ENCODE measurements around the gene NR2F6. TPM values are rescaled to one million over a fixed set of nuclear protein-coding genes. Genes with fewer than 3 reads are reported as not detected.

The NR2F6 gene
- total and polyA plus RNA-seq, 4 donors: 10.4 to 27.7 (median 21.5) TPM

GRCh38 chr19:17266975-17267788, 21.5 kb upstream of the NR2F6 start, which contains the start of gene BABAM1:
Gene BABAM1, plus strand, starts transcription at chr19:17267443. Its CDS starts 1,364 bp downstream, at chr19:17268807.
- DNase-seq (peak; percentile 96 to 97), ATAC-seq (ENCODE audit: low FRiP score) (peak; percentile 98)
- 0% methylated on average over 27 of the region's 27 CpGs for WGBS, 2 donors
- Histone ChIP-seq H3K36me3 (ENCODE audit: control insufficient read depth in 1 of 2, insufficient read depth in 2 of 2, low read length in 1 of 2) (peaks cover 0 to 2% of the 10 kb centered on the region in 2 donors), H3K27me3 (ENCODE audit: control insufficient read depth in 1 of 2, insufficient read depth in 2 of 2, low read length in 1 of 2) (no peaks in the 10 kb centered on the region), H3K27ac (ENCODE audit: low read depth in 1 of 2, low read length in 2 of 2) (peak within 1 kb of the TSS in 1 of 2 donors; percentile 16), H3K4me1 (ENCODE audit: control insufficient read depth in 1 of 2, insufficient read depth in 2 of 2, low read length in 2 of 2) (no peaks in the 10 kb centered on the region), H3K9me3 (ENCODE audit: control insufficient read depth, low read length) (no peaks in the 10 kb centered on the region), H3K4me3 (ENCODE audit: low read length in 2 of 2) (peak within 1 kb of the TSS; percentile 60 to 77)
- intact Hi-C loops (cut with DNase I): no loop called here

DNA sequence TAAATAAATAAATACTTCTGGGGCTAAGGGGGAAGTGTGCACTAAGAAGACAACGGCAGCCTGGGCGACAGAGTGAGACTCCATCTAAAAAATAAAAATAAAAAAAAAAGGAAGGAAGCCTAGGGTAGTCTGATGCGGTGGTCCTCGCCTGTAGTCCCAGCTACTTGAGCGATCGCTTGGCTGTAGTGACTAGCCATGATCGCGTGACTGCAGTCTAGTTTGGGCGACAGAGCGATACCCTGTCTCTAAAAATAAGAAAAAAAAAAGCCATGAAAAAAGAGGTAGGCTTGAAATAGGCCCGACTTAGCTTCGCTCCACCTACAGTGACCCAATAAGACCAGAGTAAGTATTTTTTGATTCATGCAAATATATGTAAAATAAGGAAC, 20.9 kb upstream of the NR2F6 start:
- Histone ChIP-seq H3K36me3 (ENCODE audit: control insufficient read depth in 1 of 2, insufficient read depth in 2 of 2, low read length in 1 of 2) (peaks cover 0 to 2% of the 10 kb centered on the region in 2 donors), H3K27ac (ENCODE audit: low read depth in 1 of 2, low read length in 2 of 2) (no peak overlapping the region), H3K27me3 (ENCODE audit: control insufficient read depth in 1 of 2, insufficient read depth in 2 of 2, low read length in 1 of 2) (no peaks in the 10 kb centered on the region), H3K4me1 (ENCODE audit: control insufficient read depth in 1 of 2, insufficient read depth in 2 of 2, low read length in 2 of 2) (no peaks in the 10 kb centered on the region), H3K9me3 (ENCODE audit: control insufficient read depth, low read length) (no peaks in the 10 kb centered on the region), H3K4me3 (ENCODE audit: low read length in 2 of 2) (no peak overlapping the region)
- ATAC-seq (ENCODE audit: low FRiP score) (no peak), DNase-seq (no peak)
- intact Hi-C loops (cut with DNase I): no loop called here
- WGBS, 2 donors: 65 to 73% methylated on average over 12 of the region's 12 CpGs

- no peak for ATAC-seq (ENCODE audit: low FRiP score)
- intact Hi-C loops (cut with DNase I): no loop called here
- WGBS, 2 donors: 88 to 90% methylated on average over 7 of the region's 7 CpGs
Measured at GRCh38 chr19:17266026-17266425, 20.3 kb upstream of the NR2F6 start.

DNA sequence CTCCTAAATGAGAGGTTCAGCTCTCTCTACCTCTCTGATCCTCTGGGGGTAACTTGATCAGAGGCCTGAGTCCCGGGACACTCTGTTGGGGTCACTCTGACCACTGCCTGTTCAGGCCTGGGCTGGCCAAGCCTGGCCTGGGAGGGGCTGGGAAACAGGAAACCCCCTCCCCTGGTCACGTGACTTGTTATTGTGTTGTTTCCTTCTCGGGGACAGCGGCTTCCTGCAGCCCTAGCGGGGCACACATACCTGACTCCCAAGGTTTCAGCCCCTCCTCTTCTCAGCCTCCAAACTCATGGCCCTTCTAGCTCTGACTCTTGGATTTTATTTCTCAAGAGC, 18.9 kb upstream of the NR2F6 start, which contains the start of gene USHBP1:
TSS of gene USHBP1 (minus strand) at position 105 of the 339 bp plus-strand sequence. CDS start 446 bp downstream, outside the sequence.
- H3K27ac ChIP-seq (ENCODE audit: low read depth in 1 of 2, low read length in 2 of 2): no peak within 1 kb of the TSS
- no peak within 1 kb of the TSS for H3K4me3 ChIP-seq (ENCODE audit: low read length in 2 of 2)
- no peaks in the 10 kb centered on the region for H3K36me3 ChIP-seq (ENCODE audit: control insufficient read depth in 1 of 2, insufficient read depth in 2 of 2, low read length in 1 of 2)
- peaks cover under 1% of the 10 kb centered on the region for H3K9me3 ChIP-seq (ENCODE audit: control insufficient read depth, low read length)
- 43% methylated on average over 5 of the region's 5 CpGs for WGBS, 2 donors
- no peaks in the 10 kb centered on the region for H3K4me1 ChIP-seq (ENCODE audit: control insufficient read depth in 1 of 2, insufficient read depth in 2 of 2, low read length in 2 of 2)
- H3K27me3 ChIP-seq (ENCODE audit: control insufficient read depth in 1 of 2, insufficient read depth in 2 of 2, low read length in 1 of 2): no peaks in the 10 kb centered on the region
- ATAC-seq (ENCODE audit: low FRiP score) (no peak), DNase-seq (no peak)
- intact Hi-C loops (cut with DNase I): no loop called here

More at GRCh38 chr19:17266026-17266425, 20.3 kb upstream of the NR2F6 start:
- no peak for DNase-seq
- Histone ChIP-seq H3K4me3 (ENCODE audit: low read length in 2 of 2) (no peak overlapping the region), H3K9me3 (ENCODE audit: control insufficient read depth, low read length) (no peaks in the 10 kb centered on the region), H3K36me3 (ENCODE audit: control insufficient read depth in 1 of 2, insufficient read depth in 2 of 2, low read length in 1 of 2) (no peaks in the 10 kb centered on the region), H3K27ac (ENCODE audit: low read depth in 1 of 2, low read length in 2 of 2) (no peak overlapping the region), H3K27me3 (ENCODE audit: control insufficient read depth in 1 of 2, insufficient read depth in 2 of 2, low read length in 1 of 2) (no peaks in the 10 kb centered on the region), H3K4me1 (ENCODE audit: control insufficient read depth in 1 of 2, insufficient read depth in 2 of 2, low read length in 2 of 2) (no peaks in the 10 kb centered on the region)

DNA sequence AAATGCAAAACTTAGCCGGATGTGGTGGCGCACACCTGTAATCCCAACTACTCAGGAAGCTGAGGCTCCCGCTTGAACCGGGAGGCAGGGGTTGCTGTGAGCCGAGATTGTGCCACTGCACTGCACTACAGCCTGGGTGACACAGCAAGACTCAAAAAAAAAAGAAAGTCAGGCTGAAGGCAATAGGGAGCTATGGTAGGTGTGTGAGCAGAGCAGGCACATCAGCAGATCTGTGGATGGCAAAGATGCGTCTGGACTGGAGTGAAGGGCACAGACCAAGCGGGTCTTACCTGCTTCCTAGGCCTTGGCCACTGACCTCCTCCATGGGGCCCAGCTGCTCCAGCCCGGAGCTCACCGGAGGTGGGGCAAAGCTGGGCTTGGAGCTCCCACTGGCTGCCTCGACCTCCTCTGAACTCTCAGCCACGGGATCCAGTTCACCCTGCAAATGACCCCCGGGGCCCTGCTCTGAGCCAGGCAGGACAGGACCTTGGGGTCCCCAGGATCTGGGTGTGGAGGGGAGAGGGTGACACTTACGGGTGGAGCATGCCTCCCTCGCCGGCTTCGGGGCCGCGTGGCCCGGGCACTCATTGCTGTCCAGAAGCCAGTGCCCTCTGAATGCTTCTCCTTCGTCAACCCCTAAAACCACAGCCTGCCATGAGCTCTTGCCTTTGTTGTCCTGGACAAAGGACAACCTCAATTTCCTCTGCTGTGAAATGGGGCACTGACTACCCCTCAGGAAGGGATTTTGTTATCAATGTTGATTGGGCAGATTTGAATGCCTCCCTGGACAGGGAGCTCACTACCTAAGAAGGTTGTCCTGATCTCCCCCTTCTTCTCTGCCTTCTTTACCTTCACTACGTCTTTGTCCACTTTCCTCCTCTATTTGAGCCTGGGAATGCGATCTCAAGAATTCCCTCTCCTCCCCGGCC, 18.3 kb upstream of the NR2F6 start:
- Histone ChIP-seq H3K9me3 (ENCODE audit: control insufficient read depth, low read length) (peaks cover 3% of the 10 kb centered on the region), H3K27ac (ENCODE audit: low read depth in 1 of 2, low read length in 2 of 2) (no peak overlapping the region), H3K4me1 (ENCODE audit: control insufficient read depth in 1 of 2, insufficient read depth in 2 of 2, low read length in 2 of 2) (no peaks in the 10 kb centered on the region), H3K36me3 (ENCODE audit: control insufficient read depth in 1 of 2, insufficient read depth in 2 of 2, low read length in 1 of 2) (no peaks in the 10 kb centered on the region), H3K27me3 (ENCODE audit: control insufficient read depth in 1 of 2, insufficient read depth in 2 of 2, low read length in 1 of 2) (no peaks in the 10 kb centered on the region), H3K4me3 (ENCODE audit: low read length in 2 of 2) (no peak overlapping the region)
- ATAC-seq (ENCODE audit: low FRiP score) (no peak), DNase-seq (no peak)
- WGBS, 2 donors: 89 to 90% methylated on average over 23 of the region's 23 CpGs
- intact Hi-C loops (cut with DNase I): no loop called here

DNA sequence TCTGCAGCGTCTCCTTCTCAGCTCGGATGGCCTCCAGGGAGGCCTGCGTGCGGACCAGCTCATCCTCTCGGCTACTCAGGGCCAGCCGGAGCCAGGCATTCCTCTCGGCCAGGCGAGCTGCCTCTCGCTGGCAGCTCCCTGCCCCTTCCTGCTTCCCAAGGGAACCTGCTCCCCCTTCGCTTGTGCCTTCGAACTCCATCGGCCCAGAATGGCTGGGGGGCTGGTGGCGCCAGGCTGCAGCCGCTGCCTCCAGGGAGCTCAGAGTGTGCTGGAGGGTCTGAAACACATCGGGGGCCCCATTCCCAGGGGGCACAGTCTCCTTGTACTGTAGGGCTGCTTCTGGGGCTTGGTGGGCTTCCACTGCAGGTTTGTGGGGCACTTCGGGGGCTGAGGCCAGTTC, 16.8 kb upstream of the NR2F6 start:
- Histone ChIP-seq H3K36me3 (ENCODE audit: control insufficient read depth in 1 of 2, insufficient read depth in 2 of 2, low read length in 1 of 2) (no peaks in the 10 kb centered on the region), H3K4me3 (ENCODE audit: low read length in 2 of 2) (no peak overlapping the region), H3K27ac (ENCODE audit: low read depth in 1 of 2, low read length in 2 of 2) (no peak overlapping the region), H3K27me3 (ENCODE audit: control insufficient read depth in 1 of 2, insufficient read depth in 2 of 2, low read length in 1 of 2) (no peaks in the 10 kb centered on the region), H3K9me3 (ENCODE audit: control insufficient read depth, low read length) (peaks cover 3% of the 10 kb centered on the region), H3K4me1 (ENCODE audit: control insufficient read depth in 1 of 2, insufficient read depth in 2 of 2, low read length in 2 of 2) (no peaks in the 10 kb centered on the region)
- no peak for DNase-seq
- ATAC-seq (ENCODE audit: low FRiP score): no peak
- intact Hi-C loops (cut with DNase I): no loop called here
- WGBS, 2 donors: 22 to 29% methylated on average over 14 to 16 of the region's 16 CpGs

DNA sequence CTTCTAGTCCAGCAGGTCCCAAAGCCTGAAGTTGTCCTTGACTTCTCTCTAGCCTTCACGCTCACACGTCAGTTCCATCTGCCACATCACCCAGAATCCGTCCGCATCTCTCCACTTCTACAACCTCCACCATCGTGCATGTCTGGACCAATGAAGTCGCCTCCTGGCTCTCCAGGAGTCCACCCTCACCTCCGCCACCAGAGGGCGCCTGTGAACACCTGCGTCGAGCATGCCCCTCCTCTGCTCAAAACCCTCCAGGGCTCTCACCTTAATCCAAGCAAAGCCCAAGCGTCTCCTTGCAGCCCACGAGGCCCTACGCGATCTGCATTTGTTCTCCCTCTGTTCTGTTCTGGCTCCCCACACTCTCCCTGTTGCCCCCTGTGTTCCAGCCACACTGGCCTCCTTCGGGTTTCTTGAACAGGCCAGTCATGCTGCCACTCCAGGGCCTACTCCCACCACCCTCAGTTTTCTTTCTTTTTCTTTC, 15.2 kb upstream of the NR2F6 start:
- peak; percentile 88 to 94 for DNase-seq
- H3K4me1 ChIP-seq (ENCODE audit: control insufficient read depth in 1 of 2, insufficient read depth in 2 of 2, low read length in 2 of 2): no peaks in the 10 kb centered on the region
- no peaks in the 10 kb centered on the region for H3K36me3 ChIP-seq (ENCODE audit: control insufficient read depth in 1 of 2, insufficient read depth in 2 of 2, low read length in 1 of 2)
- no peak overlapping the region for H3K27ac ChIP-seq (ENCODE audit: low read depth in 1 of 2, low read length in 2 of 2)
- H3K9me3 ChIP-seq (ENCODE audit: control insufficient read depth, low read length): peaks cover 3% of the 10 kb centered on the region
- H3K4me3 ChIP-seq (ENCODE audit: low read length in 2 of 2): no peak overlapping the region
- 21 to 25% methylated on average over 15 of the region's 15 CpGs for WGBS, 2 donors
- intact Hi-C loops (cut with DNase I): no loop called here
- peak; percentile 87 for ATAC-seq (ENCODE audit: low FRiP score)
- H3K27me3 ChIP-seq (ENCODE audit: control insufficient read depth in 1 of 2, insufficient read depth in 2 of 2, low read length in 1 of 2): no peaks in the 10 kb centered on the region

DNA sequence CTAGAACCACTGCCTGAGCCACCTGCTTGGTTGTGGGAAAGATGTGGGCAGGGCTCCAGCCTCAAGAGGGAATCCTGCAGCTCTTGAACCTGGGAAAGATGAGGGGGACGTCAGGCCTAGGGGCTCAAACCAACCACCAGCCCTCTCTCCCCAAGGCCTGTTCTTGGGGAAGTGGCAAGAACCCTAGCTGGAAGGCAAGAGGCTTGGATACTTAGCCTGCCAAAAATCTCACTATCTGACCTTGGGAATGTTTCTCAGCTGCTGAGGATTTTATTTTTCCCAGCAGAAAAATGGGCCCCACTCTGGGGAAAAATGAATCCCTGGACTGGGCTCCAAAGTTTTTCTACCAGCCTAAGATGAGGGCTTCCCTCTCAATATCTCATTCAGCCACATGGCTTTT, 14.2 kb upstream of the NR2F6 start:
- ATAC-seq (ENCODE audit: low FRiP score): no peak
- Histone ChIP-seq H3K9me3 (ENCODE audit: control insufficient read depth, low read length) (peaks cover 3% of the 10 kb centered on the region), H3K27ac (ENCODE audit: low read depth in 1 of 2, low read length in 2 of 2) (no peak overlapping the region), H3K27me3 (ENCODE audit: control insufficient read depth in 1 of 2, insufficient read depth in 2 of 2, low read length in 1 of 2) (no peaks in the 10 kb centered on the region), H3K4me1 (ENCODE audit: control insufficient read depth in 1 of 2, insufficient read depth in 2 of 2, low read length in 2 of 2) (no peaks in the 10 kb centered on the region), H3K4me3 (ENCODE audit: low read length in 2 of 2) (no peak overlapping the region), H3K36me3 (ENCODE audit: control insufficient read depth in 1 of 2, insufficient read depth in 2 of 2, low read length in 1 of 2) (no peaks in the 10 kb centered on the region)
- no peak for DNase-seq
- 42 to 49% methylated on average over 1 of the region's 1 CpG for WGBS, 2 donors
- intact Hi-C loops (cut with DNase I): no loop called here

All from aorta (tissue), 5 donors.